NT2/D1 (cell line): ENCODE measurements around the gene PCDHGC4.

ENCODE experiments used
- SUZ12 ChIP-seq: IDR thresholded peaks from 2 replicates; pipeline ENCODE4 v1.6.1; 2011; ENCODE audit not compliant: insufficient read length, insufficient read depth; ENCODE audit errors: extremely low read depth
- YY1 ChIP-seq: IDR thresholded peaks from 2 replicates; pipeline ENCODE4 v1.6.1; 2011; ENCODE audit not compliant: insufficient read length, insufficient read depth
- ZNF274 ChIP-seq: IDR thresholded peaks from 2 replicates; pipeline ENCODE4 v1.6.1; 2011; ENCODE audit warnings: mild to moderate bottlenecking, low read depth, low read length

DNA sequence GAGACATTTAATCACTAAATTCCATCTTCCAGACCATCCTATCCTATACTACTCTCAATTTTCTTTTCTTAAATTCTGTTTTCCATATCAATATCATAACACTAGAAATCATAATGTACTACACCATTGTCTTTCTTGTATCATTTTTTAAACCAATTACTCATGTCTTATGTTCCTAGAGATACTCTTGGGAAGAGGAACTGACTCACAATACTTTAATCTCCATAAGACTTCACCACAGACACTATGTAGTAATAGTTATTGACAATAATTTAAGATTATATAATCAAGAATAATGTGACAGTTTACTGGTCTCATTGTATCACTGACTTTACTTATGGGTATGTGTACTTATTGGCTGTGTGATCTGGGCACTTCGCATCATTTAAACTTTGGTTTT lies 47.9 kb downstream of the PCDHGC4 start:
- TF ChIP-seq ZNF274, result no peak
- TF ChIP-seq YY1, result no peak
- no peak for TF ChIP-seq SUZ12
